GM12891 (cell line): Measurements from ENCODE around the gene KLHL2.
"Not testable (repeated sequence)": the region's sequence is repeated elsewhere in the genome, so short reads cannot be mapped to it uniquely, and the experiment has no call there.

Experiments
- DNase-seq: peaks from one replicate; pipeline ENCODE4 v3.0.0; 2011; ENCODE audit warnings: low spot score; ENCODE audit not compliant: insufficient read length
- FAIRE-seq: peaks from 2 replicates; lab custom pipeline; 2011; peaks lifted over from hg19 to GRCh38; lab: Jason Lieb, UNC
- PAX5 ChIP-seq: IDR thresholded peaks from 2 replicates; pipeline ENCODE4 v1.6.1; 2011; ENCODE audit warnings: low read length, moderate library complexity, mild to moderate bottlenecking; ENCODE audit not compliant: insufficient read depth, severe bottlenecking
- POLR2A ChIP-seq: IDR thresholded peaks from 2 replicates; pipeline ENCODE4 v1.6.1; 2011; ENCODE audit warnings: low read depth, low read length, control low read depth
- POLR2AphosphoS5 ChIP-seq: IDR thresholded peaks from 2 replicates; pipeline ENCODE4 v1.6.1; 2011; ENCODE audit warnings: low read depth, low read length, control low read depth
- POU2F2 ChIP-seq: IDR thresholded peaks from 2 replicates; pipeline ENCODE4 v1.6.1; 2011; ENCODE audit warnings: low read depth, mild to moderate bottlenecking, control low read depth, low read length, moderate library complexity
- SPI1 ChIP-seq: IDR thresholded peaks from 2 replicates; pipeline ENCODE4 v1.6.1; 2011; ENCODE audit warnings: low read depth, low read length, control low read depth
- TAF1 ChIP-seq: IDR thresholded peaks from 2 replicates; pipeline ENCODE4 v1.6.1; 2011; ENCODE audit warnings: low read depth, low read length, control low read depth

KLHL2 gene

DNA sequence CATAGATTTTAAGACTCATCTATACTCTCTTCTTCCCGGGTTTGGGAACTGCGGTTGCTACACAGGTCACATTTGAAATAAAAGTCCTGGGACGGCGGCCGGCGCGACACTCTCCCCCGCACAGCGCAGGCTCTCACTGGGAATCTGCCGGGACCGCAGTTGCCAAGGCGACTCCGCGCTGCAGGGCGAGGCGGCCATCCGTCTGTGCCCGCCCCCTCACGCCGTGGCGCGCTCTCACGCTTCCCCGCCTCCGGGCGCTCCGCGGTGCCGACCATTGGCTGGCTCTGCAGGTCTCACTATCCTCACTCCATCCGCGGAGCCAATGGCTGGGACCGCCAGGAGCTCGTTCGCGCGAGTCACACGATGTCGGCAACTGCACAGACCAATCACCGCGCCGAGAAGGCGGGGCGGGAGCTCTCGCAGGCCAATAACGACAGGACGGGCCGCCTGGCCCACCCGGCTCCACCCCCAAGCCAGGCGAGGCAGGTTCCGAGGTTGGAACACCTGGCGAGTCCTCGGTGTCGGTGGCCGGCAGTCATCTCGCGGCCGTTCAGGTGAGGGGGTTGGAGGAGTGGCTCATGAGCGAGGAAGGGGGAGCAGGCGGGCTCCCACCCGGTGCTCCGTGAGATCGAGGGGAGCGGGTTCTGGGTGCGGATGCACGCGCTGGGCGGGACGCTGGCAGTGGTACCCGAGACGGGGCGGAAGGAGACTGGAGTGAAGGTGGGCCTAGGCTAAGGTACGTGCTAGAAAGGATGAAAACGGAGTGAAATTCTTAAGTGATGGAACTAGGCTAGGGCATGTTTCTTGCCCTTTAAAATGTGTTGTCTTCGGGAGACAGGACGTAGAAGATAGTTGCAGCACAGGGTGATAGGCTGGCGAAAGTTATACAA lies 120.1 kb downstream of the KLHL2 start, which contains the start of gene MSMO1:
Gene MSMO1 (plus strand): TSS at position 459 of the 890 bp plus-strand sequence. CDS start 5,702 bp downstream, outside the sequence.
- TF ChIP-seq POLR2A (peak; percentile 67), PAX5 (peak; percentile 49), TAF1 (peak; percentile 63), SPI1 (no peak), POLR2AphosphoS5 (peak; percentile 35; the same call in 1 of the 2 replicates)
- peak; percentile 78 for DNase-seq
- FAIRE-seq, result peak; percentile 100

GRCh38 chr4:165328101-165328425 lies 120.7 kb downstream of the KLHL2 start:
- DNase-seq (no peak), FAIRE-seq (no peak)
- TF ChIP-seq SPI1, result no peak

DNA sequence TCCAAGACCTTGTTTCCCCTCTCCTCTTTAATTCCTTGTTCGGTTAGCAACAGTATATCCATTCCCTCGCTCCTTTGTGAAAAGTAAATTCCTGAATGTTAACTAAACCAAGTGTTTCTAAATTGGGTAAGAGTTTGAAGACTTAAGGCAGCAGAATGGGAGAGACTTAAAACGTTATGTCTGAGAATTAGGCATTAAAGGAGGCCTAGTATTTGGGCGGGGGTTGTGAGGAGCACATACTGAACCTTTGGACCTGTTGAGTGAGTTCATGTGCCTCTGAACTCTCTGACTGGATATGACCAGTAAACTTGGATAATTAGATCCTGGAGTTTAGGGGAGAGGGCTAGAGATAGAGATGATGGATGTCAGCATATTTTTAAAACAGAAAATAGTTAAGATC lies 121.3 kb downstream of the KLHL2 start:
- DNase-seq, result no peak
- no peak for FAIRE-seq
- TF ChIP-seq PAX5 (no peak), POLR2A (no peak), TAF1 (no peak), SPI1 (no peak), POLR2AphosphoS5 (no peak), POU2F2 (no peak)

DNA sequence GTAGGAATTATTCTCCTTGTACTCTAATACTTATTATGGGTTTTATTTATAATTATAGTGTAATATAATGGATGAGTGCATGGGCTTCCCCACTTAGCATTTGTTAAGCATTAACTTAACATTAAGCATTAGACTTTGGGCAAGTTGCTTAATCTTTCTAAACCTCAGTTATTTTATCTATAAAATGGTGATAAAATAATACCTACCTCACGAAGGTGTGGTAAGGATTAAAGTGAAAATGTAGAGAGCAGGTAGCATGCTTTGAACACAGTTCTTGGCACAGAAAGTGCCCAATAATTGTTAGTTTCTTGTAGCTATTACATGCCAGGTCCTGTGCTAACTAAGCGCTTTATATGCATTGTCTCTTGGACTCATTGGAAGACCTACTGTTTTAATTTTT lies 122.7 kb downstream of the KLHL2 start:
- DNase-seq, result no peak
- TF ChIP-seq POU2F2 (no peak), POLR2A (no peak), PAX5 (no peak), POLR2AphosphoS5 (no peak), TAF1 (no peak), SPI1 (no peak)

DNA sequence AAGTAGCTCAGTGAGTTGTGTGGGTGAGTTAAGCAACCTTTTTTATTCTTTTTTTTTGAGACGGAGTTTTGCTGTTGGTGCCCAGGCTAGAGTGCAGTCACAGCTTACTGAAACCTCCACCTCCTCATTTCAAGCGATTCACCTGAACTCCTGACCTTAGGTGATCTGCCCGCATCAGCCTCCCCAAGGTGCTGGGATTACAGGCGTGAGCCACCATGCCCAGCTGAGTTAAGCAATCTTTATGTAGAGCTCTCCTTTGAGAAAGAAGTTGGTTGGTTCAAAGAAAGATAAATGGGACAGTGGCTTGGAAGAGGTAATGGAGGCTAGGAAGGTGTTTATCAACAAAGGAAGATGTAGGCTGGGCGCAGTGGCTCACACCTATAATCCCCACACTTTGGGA lies 123.3 kb downstream of the KLHL2 start:
- TF ChIP-seq POLR2A, result no peak
- TF ChIP-seq SPI1, result no peak
- TF ChIP-seq POU2F2, result no peak
- no peak for TF ChIP-seq TAF1
- no peak for TF ChIP-seq PAX5
- no peak for TF ChIP-seq POLR2AphosphoS5
- FAIRE-seq (no peak), DNase-seq (no peak)

More for the DNA sequence above, 122.7 kb downstream of the KLHL2 start:
- no peak for FAIRE-seq

GRCh38 chr4:165331359-165331758 lies 124.0 kb downstream of the KLHL2 start:
- TF ChIP-seq POLR2AphosphoS5, result no peak
- no peak for TF ChIP-seq PAX5
- no peak for TF ChIP-seq POLR2A
- TF ChIP-seq POU2F2, result no peak
- no peak for TF ChIP-seq SPI1
- TF ChIP-seq TAF1, result no peak
- no peak for DNase-seq
- FAIRE-seq, result no peak

DNA sequence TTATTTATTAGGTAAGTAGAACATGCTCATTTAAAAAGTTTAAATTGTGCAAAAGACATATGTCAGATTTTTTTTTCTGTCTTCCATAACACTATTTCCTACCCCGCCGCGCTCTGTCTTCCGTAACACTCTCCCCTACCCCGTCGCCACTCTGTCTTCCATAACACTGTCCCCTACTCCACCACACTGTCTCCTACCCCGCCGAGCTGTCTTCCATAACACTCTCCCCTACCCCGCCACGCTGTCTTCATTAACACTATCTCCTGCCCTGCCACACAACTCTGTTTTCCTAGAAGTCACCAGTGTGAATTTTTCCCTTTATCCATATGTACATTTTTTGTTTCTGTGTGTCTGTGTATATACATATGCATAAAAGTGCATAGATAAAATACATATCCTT lies 124.5 kb downstream of the KLHL2 start:
- DNase-seq (no peak), FAIRE-seq (no peak)
- TF ChIP-seq PAX5, result no peak
- TF ChIP-seq TAF1, result no peak

- DNase-seq (no peak), FAIRE-seq (no peak)
- no peak for TF ChIP-seq POLR2A
- TF ChIP-seq SPI1, result peak; percentile 32
These were observed 125.1 kb downstream of the KLHL2 start for GRCh38 chr4:165332502-165332901.

DNA sequence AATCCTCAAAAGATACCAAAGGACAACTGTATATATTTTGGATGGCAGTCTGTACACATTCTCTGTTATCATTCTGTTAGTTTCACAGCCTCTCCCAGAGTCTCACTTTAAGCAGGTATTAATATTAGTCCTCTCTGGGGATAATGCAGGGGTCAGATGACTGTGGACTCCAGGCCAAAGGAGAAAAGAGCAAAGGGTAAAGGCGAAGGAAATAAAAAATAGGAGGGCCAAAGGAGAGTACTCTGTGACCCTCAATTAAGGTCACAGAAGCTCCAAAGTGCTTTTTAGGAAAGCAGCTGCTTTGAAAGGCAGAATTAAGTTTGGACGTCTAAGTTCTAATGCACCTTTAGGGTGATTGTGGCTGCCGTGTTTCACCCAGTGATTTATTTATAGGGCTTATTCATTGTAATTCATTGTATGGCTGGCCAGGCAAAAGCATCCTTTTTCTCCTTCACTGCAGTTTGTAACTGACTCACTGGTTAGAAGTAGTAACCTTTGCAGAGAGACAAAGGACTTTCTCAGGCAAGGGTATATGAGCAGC lies 127.9 kb downstream of the KLHL2 start:
- TF ChIP-seq SPI1, result no peak
- no peak for TF ChIP-seq PAX5
- no peak for TF ChIP-seq POLR2AphosphoS5
- TF ChIP-seq POU2F2, result no peak
- no peak for TF ChIP-seq POLR2A
- DNase-seq, result no peak
- no peak for FAIRE-seq

DNA sequence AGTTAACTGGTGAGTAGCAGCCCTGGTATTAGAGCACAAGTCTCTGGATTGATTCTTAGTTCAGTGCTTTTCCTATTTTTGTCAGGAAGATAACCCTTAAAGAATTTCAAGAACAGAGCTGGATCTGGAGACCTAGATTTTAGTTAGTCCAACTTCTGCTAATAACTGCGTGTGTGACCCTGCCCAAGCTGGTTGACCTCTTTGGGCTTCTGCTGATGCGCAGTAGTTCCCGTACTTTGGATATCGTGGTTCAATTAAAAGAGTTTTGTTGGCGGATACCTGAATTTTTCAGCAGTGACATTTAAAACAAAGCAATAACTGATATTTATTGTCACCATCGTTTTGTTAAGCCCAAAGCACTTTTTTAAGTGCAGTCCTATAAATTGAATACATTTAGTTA lies 129.4 kb downstream of the KLHL2 start:
- DNase-seq, result no peak
- no peak for TF ChIP-seq TAF1
- no peak for TF ChIP-seq PAX5
- no peak for TF ChIP-seq POLR2A
- TF ChIP-seq POU2F2, result no peak
- no peak for TF ChIP-seq SPI1
- no peak for TF ChIP-seq POLR2AphosphoS5
- no peak for FAIRE-seq

DNA sequence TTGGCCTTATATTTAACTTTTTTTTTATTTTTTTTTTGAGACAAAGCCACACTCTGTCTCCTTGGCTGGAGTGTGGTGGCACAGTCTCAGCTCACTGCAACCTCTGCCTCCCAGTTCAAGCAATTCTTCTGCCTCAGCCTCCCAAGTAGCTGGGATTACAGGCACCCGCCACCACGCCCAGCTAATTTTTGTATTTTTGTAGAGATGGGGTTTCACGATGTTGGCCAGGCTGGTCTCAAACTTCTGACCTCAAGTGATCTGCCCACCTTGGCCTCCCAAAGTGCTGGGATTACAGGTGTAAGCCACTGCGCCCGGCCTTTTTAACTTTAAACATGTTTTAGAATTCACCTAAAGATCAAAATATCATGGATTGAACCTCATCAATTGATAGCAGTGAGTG lies 135.0 kb downstream of the KLHL2 start:
- DNase-seq, FAIRE-seq: not testable (repeated sequence)
